ENCODE data around the gene OPRL1.
A peak's percentile ranks its signal among the peaks of the same experiment; 100 is the strongest.

OPRL1 gene

GRCh38 chr20:64056639-64056888 is 23.3 kb upstream of the OPRL1 start:
- CTCF ChIA-PET: no interaction called here

GRCh38 chr20:64056889-64057627 is 22.8 kb upstream of the OPRL1 start:
- Mint-ChIP-seq H3K4me3 (peak overlapping the region; percentile 76), H3K36me3 (peaks cover 2% of the 10 kb centered on the region), H3K27me3 (peaks cover 46% of the 10 kb centered on the region), H3K4me1 (peaks cover 38% of the 10 kb centered on the region), H3K9me3 (no peaks in the 10 kb centered on the region), H3K27ac (peak overlapping the region; percentile 86)
- peak; percentile 62 for DNase-seq
- CTCF ChIA-PET: interaction anchor here (0.6 to 2.8 kb wide), 11 partner anchors 8 to 192 kb away, joined by 3 to 16 read pairs (median 3); partner anchors contain the start of genes PRPF6, SAMD10, SOX18 and TPD52L2

More at GRCh38 chr20:64056639-64056888, 23.3 kb upstream of the OPRL1 start:
- H3K4me3 Mint-ChIP-seq: no peak overlapping the region
- H3K36me3 Mint-ChIP-seq: peaks cover 2% of the 10 kb centered on the region
- H3K4me1 Mint-ChIP-seq: peaks cover 35% of the 10 kb centered on the region
- DNase-seq: no peak
- no peak overlapping the region for H3K27ac Mint-ChIP-seq
- H3K9me3 Mint-ChIP-seq: no peaks in the 10 kb centered on the region
- H3K27me3 Mint-ChIP-seq: peaks cover 51% of the 10 kb centered on the region

- Mint-ChIP-seq H3K4me1 (peaks cover 43% of the 10 kb centered on the region), H3K27me3 (peaks cover 39% of the 10 kb centered on the region), H3K9me3 (no peaks in the 10 kb centered on the region), H3K36me3 (peaks cover 2% of the 10 kb centered on the region), H3K4me3 (peak overlapping the region; percentile 76), H3K27ac (peak overlapping the region; percentile 86)
- CTCF ChIA-PET: interaction anchor here (0.6 to 2.8 kb wide), 11 partner anchors 9 to 192 kb away, joined by 3 to 16 read pairs (median 3); partner anchors contain the start of genes PRPF6, SAMD10, SOX18 and TPD52L2
- DNase-seq: peak; percentile 89
Observed at GRCh38 chr20:64057628-64058498, 22.0 kb upstream of the OPRL1 start.

GRCh38 chr20:64058536-64058935 is 21.3 kb upstream of the OPRL1 start:
- Mint-ChIP-seq H3K27ac (no peak overlapping the region), H3K4me1 (peaks cover 41% of the 10 kb centered on the region), H3K4me3 (peak overlapping the region; percentile 76), H3K27me3 (peaks cover 33% of the 10 kb centered on the region), H3K9me3 (no peaks in the 10 kb centered on the region), H3K36me3 (peaks cover 2% of the 10 kb centered on the region)
- DNase-seq: no peak
- CTCF ChIA-PET: interaction anchor here (1.7 to 2.8 kb wide), 2 partner anchors 20 to 78 kb away, joined by 7 to 16 read pairs; partner anchors contain the start of genes PRPF6 and SAMD10

GRCh38 chr20:64062276-64062595 is 17.6 kb upstream of the OPRL1 start:
- peak overlapping the region; percentile 86 for H3K4me3 Mint-ChIP-seq
- H3K27me3 Mint-ChIP-seq: peaks cover 25% of the 10 kb centered on the region
- no peak for DNase-seq
- H3K27ac Mint-ChIP-seq: peak overlapping the region; percentile 45
- peaks cover 1% of the 10 kb centered on the region for H3K36me3 Mint-ChIP-seq
- H3K9me3 Mint-ChIP-seq: no peaks in the 10 kb centered on the region
- CTCF ChIA-PET: interaction anchor here (3.6 kb wide), 1 partner anchor 23 kb away, joined by 17 read pairs; no protein-coding TSS in a partner anchor
- H3K4me1 Mint-ChIP-seq: peaks cover 62% of the 10 kb centered on the region

- H3K27ac Mint-ChIP-seq: peak within 1 kb of the TSS; percentile 58
- H3K27me3 Mint-ChIP-seq: peaks cover 22% of the 10 kb centered on the region
- CTCF ChIA-PET: interaction anchor here (3.6 kb wide), 1 partner anchor 24 kb away, joined by 17 read pairs; no protein-coding TSS in a partner anchor
- H3K9me3 Mint-ChIP-seq: no peaks in the 10 kb centered on the region
- DNase-seq: peak; percentile 97
- peak within 1 kb of the TSS; percentile 86 for H3K4me3 Mint-ChIP-seq
- H3K36me3 Mint-ChIP-seq: no peaks in the 10 kb centered on the region
- H3K4me1 Mint-ChIP-seq: peaks cover 62% of the 10 kb centered on the region
Observed at GRCh38 chr20:64062596-64063388, 17.1 kb upstream of the OPRL1 start, which contains the start of gene TCEA2. TCEA2 (plus strand) TSS chr20:64063198; CDS start chr20:64063313, 115 bp downstream.

GRCh38 chr20:64063389-64064144 is 16.3 kb upstream of the OPRL1 start:
- Mint-ChIP-seq H3K27me3 (peaks cover 15% of the 10 kb centered on the region), H3K9me3 (no peaks in the 10 kb centered on the region), H3K4me3 (peak overlapping the region; percentile 86), H3K4me1 (peaks cover 61% of the 10 kb centered on the region), H3K27ac (peak overlapping the region; percentile 58), H3K36me3 (no peaks in the 10 kb centered on the region)
- CTCF ChIA-PET: interaction anchor here (3.6 kb wide), 1 partner anchor 25 kb away, joined by 17 read pairs; no protein-coding TSS in a partner anchor
- DNase-seq: peak; percentile 50

- H3K36me3 Mint-ChIP-seq: no peaks in the 10 kb centered on the region
- peak overlapping the region; percentile 58 for H3K27ac Mint-ChIP-seq
- DNase-seq: no peak
- H3K4me1 Mint-ChIP-seq: peaks cover 62% of the 10 kb centered on the region
- peak overlapping the region; percentile 86 for H3K4me3 Mint-ChIP-seq
- CTCF ChIA-PET: no interaction called here
- H3K27me3 Mint-ChIP-seq: peaks cover 11% of the 10 kb centered on the region
- H3K9me3 Mint-ChIP-seq: no peaks in the 10 kb centered on the region
Observed at GRCh38 chr20:64064145-64064698, 15.7 kb upstream of the OPRL1 start.

- Mint-ChIP-seq H3K4me1 (peaks cover 60% of the 10 kb centered on the region), H3K9me3 (no peaks in the 10 kb centered on the region), H3K27me3 (peaks cover under 1% of the 10 kb centered on the region), H3K27ac (peak overlapping the region; percentile 90), H3K4me3 (peak overlapping the region; percentile 58), H3K36me3 (no peaks in the 10 kb centered on the region)
- DNase-seq: peak; percentile 54
- CTCF ChIA-PET: interaction anchor here (1.1 kb wide), 1 partner anchor 26 kb away, joined by 4 read pairs; no protein-coding TSS in a partner anchor
Observed at GRCh38 chr20:64065062-64065973, 14.6 kb upstream of the OPRL1 start.

GRCh38 chr20:64065974-64066343 is 13.9 kb upstream of the OPRL1 start:
- no peaks in the 10 kb centered on the region for H3K9me3 Mint-ChIP-seq
- peak; percentile 85 for DNase-seq

GRCh38 chr20:64067005-64067632 is 12.8 kb upstream of the OPRL1 start:
- Mint-ChIP-seq H3K36me3 (peaks cover under 1% of the 10 kb centered on the region), H3K4me1 (peaks cover 57% of the 10 kb centered on the region), H3K27me3 (no peaks in the 10 kb centered on the region), H3K27ac (peak overlapping the region; percentile 72), H3K4me3 (peak overlapping the region; percentile 12), H3K9me3 (no peaks in the 10 kb centered on the region)
- DNase-seq: no peak
- CTCF ChIA-PET: no interaction called here

More at GRCh38 chr20:64065974-64066343, 13.9 kb upstream of the OPRL1 start:
- no peaks in the 10 kb centered on the region for H3K36me3 Mint-ChIP-seq
- H3K4me1 Mint-ChIP-seq: peaks cover 60% of the 10 kb centered on the region
- no peaks in the 10 kb centered on the region for H3K27me3 Mint-ChIP-seq
- H3K27ac Mint-ChIP-seq: peak overlapping the region; percentile 90
- H3K4me3 Mint-ChIP-seq: peak overlapping the region; percentile 58
- CTCF ChIA-PET: interaction anchor here (1.1 kb wide), 1 partner anchor 27 kb away, joined by 4 read pairs; no protein-coding TSS in a partner anchor

Measured in activated naive CD4-positive, alpha-beta T cell treated with anti-CD3 and anti-CD28 coated beads, Interleukin-2, amount 10 ng/mL, durations not matched to agents 7 days and 5 days (primary cell).